ENCODE measurements around the gene LEPROT.

Gene LEPROT

DNA sequence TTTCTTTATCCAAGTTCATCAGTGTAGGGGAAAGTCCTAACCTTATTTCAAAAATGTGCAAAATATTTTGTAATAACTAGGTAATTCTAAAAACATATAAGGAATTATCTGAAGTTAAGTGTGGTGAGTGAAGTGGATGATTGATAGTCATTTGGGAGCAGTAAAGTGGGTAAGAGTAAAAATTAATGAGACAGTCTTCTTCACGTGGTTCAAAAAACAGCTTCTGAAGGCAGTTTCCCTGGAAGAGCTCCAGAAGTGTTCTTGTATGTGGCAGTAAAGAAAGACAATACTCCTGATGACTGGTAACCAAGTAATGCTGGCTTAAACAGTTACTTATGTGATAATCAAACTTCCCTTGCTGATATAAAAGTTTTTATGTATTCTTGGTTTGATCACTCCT is 50.3 kb downstream of the LEPROT start:
- POLR2A ChIA-PET = no interaction called here
- CTCF ChIA-PET = interaction anchor here (3.1 kb wide), 1 partner anchor 12 kb away, joined by 32 read pairs; no protein-coding TSS in a partner anchor
- TF ChIP-seq, protein P1, sequence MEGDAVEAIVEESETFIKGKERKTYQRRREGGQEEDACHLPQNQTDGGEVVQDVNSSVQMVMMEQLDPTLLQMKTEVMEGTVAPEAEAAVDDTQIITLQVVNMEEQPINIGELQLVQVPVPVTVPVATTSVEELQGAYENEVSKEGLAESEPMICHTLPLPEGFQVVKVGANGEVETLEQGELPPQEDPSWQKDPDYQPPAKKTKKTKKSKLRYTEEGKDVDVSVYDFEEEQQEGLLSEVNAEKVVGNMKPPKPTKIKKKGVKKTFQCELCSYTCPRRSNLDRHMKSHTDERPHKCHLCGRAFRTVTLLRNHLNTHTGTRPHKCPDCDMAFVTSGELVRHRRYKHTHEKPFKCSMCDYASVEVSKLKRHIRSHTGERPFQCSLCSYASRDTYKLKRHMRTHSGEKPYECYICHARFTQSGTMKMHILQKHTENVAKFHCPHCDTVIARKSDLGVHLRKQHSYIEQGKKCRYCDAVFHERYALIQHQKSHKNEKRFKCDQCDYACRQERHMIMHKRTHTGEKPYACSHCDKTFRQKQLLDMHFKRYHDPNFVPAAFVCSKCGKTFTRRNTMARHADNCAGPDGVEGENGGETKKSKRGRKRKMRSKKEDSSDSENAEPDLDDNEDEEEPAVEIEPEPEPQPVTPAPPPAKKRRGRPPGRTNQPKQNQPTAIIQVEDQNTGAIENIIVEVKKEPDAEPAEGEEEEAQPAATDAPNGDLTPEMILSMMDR (IDR thresholded peaks at IDR 0.05; ENCODE audit: insufficient read depth, low read length, missing control alignments) = no peak
- no peak overlapping the region for H3K4me3 ChIP-seq (ENCODE audit: low read depth, low read length)
- DNase-seq (ENCODE audit: low read depth, low spot score) = no peak

DNA sequence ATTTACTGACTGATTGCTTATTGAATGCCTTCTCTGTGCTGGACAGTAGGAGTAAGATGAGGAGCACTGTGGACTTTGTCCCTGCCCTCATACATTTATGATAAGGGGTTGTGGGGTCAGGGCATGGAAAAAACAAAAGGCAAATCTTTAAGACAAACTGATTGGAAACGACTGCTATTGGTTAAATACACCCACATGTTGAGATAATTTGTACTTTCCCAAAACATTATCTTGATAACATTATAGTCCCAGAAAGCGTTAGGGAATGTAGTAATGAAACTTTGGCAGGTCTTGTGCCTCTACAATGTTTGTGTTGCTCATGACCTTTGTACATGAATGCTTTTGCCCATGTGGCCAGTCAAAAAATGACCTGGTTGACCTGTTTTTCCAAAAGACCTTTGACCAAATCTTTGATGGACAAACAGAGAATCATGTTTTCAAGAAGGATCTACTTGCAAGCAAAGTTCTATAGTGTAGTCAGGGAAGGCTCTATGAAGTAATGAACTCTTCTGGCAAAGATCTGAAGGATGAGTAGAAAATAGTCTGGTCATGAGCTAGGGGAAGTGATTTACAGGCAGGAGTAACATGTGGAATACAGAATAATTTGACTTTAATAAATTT is 50.9 kb downstream of the LEPROT start:
- POLR2A ChIA-PET = no interaction called here
- no peak overlapping the region for H3K4me3 ChIP-seq (ENCODE audit: low read depth, low read length)
- TF ChIP-seq, protein P1 (IDR thresholded peaks at IDR 0.05; ENCODE audit: insufficient read depth, low read length, missing control alignments) = no peak
- CTCF ChIA-PET = no interaction called here
- no peak for DNase-seq (ENCODE audit: low read depth, low spot score)

DNA sequence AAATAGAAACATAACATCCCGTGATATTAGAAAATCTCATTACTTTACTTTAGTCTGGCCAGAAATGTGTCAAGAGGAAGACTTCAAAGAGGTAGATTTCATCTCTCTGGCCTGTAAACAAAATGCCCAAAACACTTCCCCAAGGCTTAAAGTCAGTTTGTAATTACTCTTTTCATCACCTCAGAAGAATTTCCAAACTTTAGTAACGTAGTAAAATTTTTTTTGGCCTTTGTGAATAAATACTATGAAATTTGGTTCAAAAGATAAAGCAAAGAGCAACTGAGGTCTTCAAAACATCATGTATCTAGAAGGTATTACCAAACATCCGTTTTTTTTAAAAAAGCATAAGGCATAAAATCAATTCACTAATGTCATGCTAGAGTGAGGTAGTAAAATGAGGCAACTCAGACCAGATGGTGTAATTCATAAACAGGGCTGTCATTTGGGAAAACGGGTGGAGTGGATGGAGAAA is 51.4 kb downstream of the LEPROT start:
- POLR2A ChIA-PET = no interaction called here
- CTCF ChIA-PET = no interaction called here
- no peak for DNase-seq (ENCODE audit: low read depth, low spot score)
- TF ChIP-seq, protein P1 (IDR thresholded peaks at IDR 0.05; ENCODE audit: insufficient read depth, low read length, missing control alignments) = no peak
- H3K4me3 ChIP-seq (ENCODE audit: low read depth, low read length) = no peak overlapping the region

DNA sequence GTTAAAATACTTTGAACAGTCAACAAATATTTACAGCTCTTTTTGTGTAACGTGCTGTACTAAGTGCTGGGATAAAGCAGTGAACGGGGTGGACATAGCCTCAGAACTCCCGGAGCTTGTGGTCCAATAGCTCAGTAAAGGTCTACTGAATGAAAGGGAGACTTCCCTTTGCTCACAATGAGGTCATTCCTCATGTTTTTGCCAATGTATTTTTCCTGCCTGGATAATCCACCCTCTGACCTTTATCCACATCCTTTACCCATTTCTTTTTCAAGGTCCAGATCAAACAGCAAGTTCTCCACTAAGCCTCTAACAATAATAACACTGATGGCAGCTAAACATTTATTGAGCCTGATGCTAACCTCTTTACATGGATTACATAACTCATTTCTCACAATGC is 55.9 kb downstream of the LEPROT start:
- TF ChIP-seq, protein P1 (IDR thresholded peaks at IDR 0.05; ENCODE audit: insufficient read depth, low read length, missing control alignments) = no peak
- no peak overlapping the region for H3K4me3 ChIP-seq (ENCODE audit: low read depth, low read length)
- no peak for DNase-seq (ENCODE audit: low read depth, low spot score)
- ChIA-PET POLR2A (no interaction called here), CTCF (interaction anchor here (0.9 kb wide), 1 partner anchor 211 kb away, joined by 3 read pairs; no protein-coding TSS in a partner anchor)

DNA sequence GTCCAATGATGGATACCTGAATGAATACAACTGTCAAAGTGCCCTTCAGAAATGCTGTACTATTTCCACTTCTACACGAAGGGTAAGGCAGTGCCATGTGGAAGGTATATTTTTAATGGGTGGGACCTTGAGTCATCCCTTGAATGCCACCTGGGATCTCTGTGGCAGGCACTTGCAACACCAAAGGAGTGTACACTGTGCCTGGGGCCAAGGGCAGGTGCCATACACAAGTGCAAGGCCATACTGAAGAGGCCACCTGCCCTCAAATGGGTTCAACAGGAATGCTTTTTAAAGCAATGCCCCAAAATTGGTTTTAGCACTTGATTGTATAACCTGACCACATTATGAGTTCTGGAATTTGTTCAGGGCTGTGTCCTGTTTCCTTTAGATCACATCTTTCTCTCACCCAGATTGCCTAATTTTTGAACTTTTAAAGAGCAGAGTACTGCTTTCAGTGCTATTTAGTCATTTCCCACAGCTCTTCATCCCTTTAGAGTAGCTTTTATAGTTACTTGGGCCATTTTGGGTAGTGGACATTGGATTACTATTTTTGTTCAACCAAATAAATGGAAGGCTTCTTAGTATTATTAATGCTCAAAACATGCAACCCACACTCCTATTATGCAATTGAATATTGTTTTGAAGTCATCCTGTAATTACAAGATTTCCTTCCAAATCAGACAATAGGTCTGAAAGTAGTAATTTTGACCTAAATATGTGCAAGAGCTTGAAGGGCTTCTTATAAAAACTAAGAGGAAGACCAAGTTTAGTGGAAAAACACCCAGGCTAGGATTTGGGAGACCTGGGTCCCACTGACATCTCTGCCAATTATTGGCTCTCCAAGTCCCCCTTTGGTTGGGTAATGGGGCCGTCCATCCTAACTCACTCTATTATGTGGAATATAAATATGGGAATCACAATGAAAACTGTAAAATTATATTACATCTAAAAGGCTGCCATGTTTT is 57.2 kb downstream of the LEPROT start:
- CTCF ChIA-PET = interaction anchor here (1.4 to 2.6 kb wide), 2 partner anchors 18 to 210 kb away, joined by 7 to 13 read pairs; no protein-coding TSS in a partner anchor

More for the DNA sequence above, 57.2 kb downstream of the LEPROT start:
- no peak overlapping the region for H3K4me3 ChIP-seq (ENCODE audit: low read depth, low read length)
- TF ChIP-seq, protein P1 (IDR thresholded peaks at IDR 0.05; ENCODE audit: insufficient read depth, low read length, missing control alignments) = no peak
- POLR2A ChIA-PET = no interaction called here
- no peak for DNase-seq (ENCODE audit: low read depth, low spot score)
